ENCODE measurements around the gene ROR1.

ROR1 gene

DNA sequence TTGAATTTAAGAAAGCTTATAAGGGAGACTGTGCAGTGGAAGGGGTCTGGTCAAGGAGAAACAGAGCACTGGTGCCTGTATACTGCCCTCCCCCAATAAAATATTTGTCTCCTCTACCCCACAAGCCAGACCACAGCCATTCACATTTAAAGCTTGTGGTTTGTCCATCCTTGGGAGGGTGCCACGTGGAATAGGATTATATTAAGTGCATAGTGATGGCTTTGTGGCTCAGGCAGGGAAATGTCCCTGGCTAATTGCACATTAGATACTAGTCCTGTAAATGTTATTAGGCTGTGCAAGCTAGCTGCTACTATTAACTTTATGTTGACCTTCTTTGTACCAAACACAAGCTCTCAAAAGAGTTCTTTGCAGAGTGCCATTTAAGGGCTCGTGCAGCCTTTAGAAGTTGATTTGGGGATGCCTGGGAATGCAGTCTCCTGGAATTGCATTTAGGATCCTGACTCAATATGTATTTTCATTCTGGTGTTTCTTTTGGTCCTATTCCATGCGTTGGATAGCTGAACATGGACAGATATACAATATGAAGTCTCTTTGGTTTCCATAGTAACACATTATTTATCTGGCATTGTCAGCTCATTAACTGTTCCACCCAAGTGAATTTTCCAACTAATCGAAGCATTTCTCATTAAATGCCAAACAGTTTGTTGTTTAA is 210.6 kb downstream of the ROR1 start:
- TF ChIP-seq, protein P1, sequence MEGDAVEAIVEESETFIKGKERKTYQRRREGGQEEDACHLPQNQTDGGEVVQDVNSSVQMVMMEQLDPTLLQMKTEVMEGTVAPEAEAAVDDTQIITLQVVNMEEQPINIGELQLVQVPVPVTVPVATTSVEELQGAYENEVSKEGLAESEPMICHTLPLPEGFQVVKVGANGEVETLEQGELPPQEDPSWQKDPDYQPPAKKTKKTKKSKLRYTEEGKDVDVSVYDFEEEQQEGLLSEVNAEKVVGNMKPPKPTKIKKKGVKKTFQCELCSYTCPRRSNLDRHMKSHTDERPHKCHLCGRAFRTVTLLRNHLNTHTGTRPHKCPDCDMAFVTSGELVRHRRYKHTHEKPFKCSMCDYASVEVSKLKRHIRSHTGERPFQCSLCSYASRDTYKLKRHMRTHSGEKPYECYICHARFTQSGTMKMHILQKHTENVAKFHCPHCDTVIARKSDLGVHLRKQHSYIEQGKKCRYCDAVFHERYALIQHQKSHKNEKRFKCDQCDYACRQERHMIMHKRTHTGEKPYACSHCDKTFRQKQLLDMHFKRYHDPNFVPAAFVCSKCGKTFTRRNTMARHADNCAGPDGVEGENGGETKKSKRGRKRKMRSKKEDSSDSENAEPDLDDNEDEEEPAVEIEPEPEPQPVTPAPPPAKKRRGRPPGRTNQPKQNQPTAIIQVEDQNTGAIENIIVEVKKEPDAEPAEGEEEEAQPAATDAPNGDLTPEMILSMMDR (IDR thresholded peaks at IDR 0.05; ENCODE audit: control extremely low read depth, extremely low read depth, low read depth, missing control alignments), result no peak
- no peak for DNase-seq (ENCODE audit: extremely low spot score)
- ChIA-PET POLR2A (no interaction called here), CTCF (interaction anchor here (1.9 kb wide), 1 partner anchor 10 kb away, joined by 8 read pairs; no protein-coding TSS in a partner anchor)

DNA sequence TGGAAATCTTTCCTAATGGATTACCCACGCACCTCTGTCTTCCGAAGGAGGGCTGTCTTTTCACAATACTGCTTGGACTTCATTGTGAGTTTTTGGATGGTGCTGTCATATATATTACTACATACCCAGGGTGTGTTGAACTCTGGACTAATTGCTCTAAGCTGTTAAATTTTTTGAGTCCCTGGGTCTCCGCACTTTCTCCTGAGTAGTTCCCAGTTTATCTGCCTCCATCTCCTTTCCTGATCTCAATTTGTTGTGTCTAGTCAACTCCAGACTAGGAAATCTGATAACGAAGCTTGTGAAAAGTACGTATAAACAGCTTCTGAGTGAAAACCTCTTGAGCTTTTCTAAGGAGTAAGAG is 211.1 kb downstream of the ROR1 start:
- ChIA-PET POLR2A (no interaction called here), CTCF (interaction anchor here (1.9 kb wide), 1 partner anchor 10 kb away, joined by 8 read pairs; no protein-coding TSS in a partner anchor)
- TF ChIP-seq, protein P1 (IDR thresholded peaks at IDR 0.05; ENCODE audit: control extremely low read depth, extremely low read depth, low read depth, missing control alignments), result no peak
- DNase-seq (ENCODE audit: extremely low spot score), result no peak

DNA sequence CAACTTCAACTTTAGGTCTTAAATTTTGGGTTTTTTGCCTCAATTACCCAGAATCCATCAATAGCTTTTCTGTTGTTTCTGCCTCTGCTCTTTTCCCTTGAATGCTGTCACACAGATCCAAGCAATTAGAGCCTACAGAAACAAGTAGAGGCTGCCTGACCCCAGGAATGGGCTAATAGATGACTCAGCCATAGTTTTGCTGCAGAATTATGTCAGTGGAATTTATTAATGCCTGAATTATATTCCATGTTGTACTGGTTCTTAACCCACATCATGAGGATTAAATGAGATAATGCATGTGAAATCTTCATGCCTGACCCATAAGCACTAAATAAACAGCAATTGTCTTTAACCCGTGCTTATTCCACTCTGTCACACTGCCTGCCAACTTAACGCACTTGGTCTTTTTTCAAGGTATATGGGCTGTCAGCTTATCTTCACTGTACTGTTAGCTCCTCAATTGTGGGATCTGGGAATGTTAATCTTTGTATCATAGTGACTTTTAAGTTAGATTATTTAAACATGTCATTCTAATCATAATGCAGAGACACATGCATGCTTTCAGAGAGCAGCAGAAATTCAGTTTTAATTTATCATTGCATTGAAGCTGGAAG is 213.3 kb downstream of the ROR1 start:
- ChIA-PET CTCF (interaction anchor here (1.3 kb wide), 1 partner anchor 12 kb away, joined by 3 read pairs; no protein-coding TSS in a partner anchor), POLR2A (no interaction called here)
- TF ChIP-seq, protein P1 (IDR thresholded peaks at IDR 0.05; ENCODE audit: control extremely low read depth, extremely low read depth, low read depth, missing control alignments), result no peak
- no peak for DNase-seq (ENCODE audit: extremely low spot score)

DNA sequence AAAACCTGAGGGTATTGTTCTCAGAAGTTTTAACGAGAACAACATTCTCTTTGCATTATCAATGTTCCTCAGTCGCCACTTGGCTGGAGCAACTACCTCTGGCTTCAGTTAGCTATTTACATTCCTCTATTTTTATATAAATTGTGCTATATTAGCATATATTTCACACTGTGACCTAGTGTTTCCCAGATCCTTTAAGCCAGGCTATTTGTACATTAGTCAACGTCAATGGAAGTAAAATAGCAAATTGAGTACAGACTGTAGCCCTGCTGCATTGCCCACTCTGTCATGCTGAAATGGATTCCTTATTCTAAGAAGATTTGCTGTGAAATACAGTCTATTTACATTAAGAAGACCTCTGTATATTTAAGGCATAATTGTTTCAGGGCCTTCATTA is 213.8 kb downstream of the ROR1 start:
- TF ChIP-seq, protein P1 (IDR thresholded peaks at IDR 0.05; ENCODE audit: control extremely low read depth, extremely low read depth, low read depth, missing control alignments), result no peak
- ChIA-PET CTCF (interaction anchor here (1.3 kb wide), 1 partner anchor 13 kb away, joined by 3 read pairs; no protein-coding TSS in a partner anchor), POLR2A (no interaction called here)
- no peak for DNase-seq (ENCODE audit: extremely low spot score)

DNA sequence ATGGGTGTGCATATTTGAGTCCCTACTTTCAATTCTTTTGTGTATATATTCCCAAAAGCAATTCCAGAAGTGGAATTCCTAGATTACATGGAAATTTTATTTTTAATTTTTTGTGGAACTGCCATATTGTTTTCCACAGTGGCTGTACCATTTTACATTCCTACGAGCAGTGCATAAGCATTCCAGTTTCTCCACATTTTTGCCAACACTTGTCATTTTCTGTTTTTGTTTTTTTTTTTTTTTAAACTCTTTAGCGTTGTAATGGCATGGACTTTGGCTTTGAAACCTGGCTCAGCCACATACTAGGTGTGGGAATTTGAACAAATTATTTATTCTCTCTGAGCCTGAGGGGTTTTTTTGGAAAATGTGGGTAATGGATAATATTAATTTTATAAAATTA is 215.1 kb downstream of the ROR1 start:
- POLR2A ChIA-PET, result no interaction called here
- CTCF ChIA-PET, result no interaction called here
- TF ChIP-seq, protein P1 (IDR thresholded peaks at IDR 0.05; ENCODE audit: control extremely low read depth, extremely low read depth, low read depth, missing control alignments), result no peak
- DNase-seq (ENCODE audit: extremely low spot score), result no peak

DNA sequence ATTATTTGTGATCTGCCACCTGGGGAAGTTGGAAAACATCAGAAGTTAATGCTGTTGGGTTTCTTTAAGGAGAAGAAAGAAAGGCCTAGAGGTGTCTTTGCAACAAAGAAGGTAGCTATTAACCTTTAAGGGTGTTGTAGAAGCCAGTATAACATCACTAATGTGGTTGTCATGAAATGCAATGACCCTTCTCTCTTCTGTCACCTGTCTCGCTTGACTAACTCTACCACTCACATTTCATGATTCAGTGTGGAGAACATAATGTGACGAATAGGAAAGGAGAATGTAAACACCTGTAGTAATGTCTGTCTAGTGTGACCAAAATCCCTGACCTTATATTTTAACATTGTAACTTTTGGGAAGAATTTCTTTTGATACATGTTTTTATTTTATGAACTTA is 217.9 kb downstream of the ROR1 start:
- ChIA-PET POLR2A (no interaction called here), CTCF (interaction anchor here (1.1 kb wide), 1 partner anchor 1080 kb away, joined by 3 read pairs; no protein-coding TSS in a partner anchor)
- TF ChIP-seq, protein P1 (IDR thresholded peaks at IDR 0.05; ENCODE audit: control extremely low read depth, extremely low read depth, low read depth, missing control alignments), result no peak
- DNase-seq (ENCODE audit: extremely low spot score), result no peak

Measured in GM10248 (cell line).